NCI-H345 (cell line): Measurements from ENCODE around the gene SLC25A21.
"Not testable (repeated sequence)": the region's sequence is repeated elsewhere in the genome, so short reads cannot be mapped to it uniquely, and the experiment has no call there.

Experiments used
- DNase-seq: peaks from one replicate; lab custom pipeline; 2025; lab: John Stamatoyannopoulos, UW

The SLC25A21 gene

GRCh38 chr14:37172024-37172869, at the start of gene SLC25A21:
Gene SLC25A21 (minus strand): TSS chr14:37172606.
- DNase-seq, result peak; percentile 84

GRCh38 chr14:37221073-37221472, 48.7 kb upstream of the SLC25A21 start:
- no peak for DNase-seq

- no peak for DNase-seq
Observed at GRCh38 chr14:37215345-37215744, 42.9 kb upstream of the SLC25A21 start.

- no peak for DNase-seq
Observed at GRCh38 chr14:37213016-37213415, 40.6 kb upstream of the SLC25A21 start.

GRCh38 chr14:37210448-37210847, 38.0 kb upstream of the SLC25A21 start:
- DNase-seq, result no peak

- not testable (repeated sequence) for DNase-seq
Observed at GRCh38 chr14:37209617-37210016, 37.2 kb upstream of the SLC25A21 start.

GRCh38 chr14:37205623-37206605, 33.5 kb upstream of the SLC25A21 start:
- DNase-seq, result not testable (repeated sequence)

- no peak for DNase-seq
Observed at GRCh38 chr14:37203423-37203822, 31.0 kb upstream of the SLC25A21 start.

GRCh38 chr14:37202812-37203211, 30.4 kb upstream of the SLC25A21 start:
- no peak for DNase-seq

- DNase-seq, result no peak
Observed at GRCh38 chr14:37202265-37202664, 29.9 kb upstream of the SLC25A21 start.

- DNase-seq, result no peak
Observed at GRCh38 chr14:37201724-37202123, 29.3 kb upstream of the SLC25A21 start.

- DNase-seq, result no peak
Observed at GRCh38 chr14:37198907-37199306, 26.5 kb upstream of the SLC25A21 start.

GRCh38 chr14:37198273-37198598, 25.8 kb upstream of the SLC25A21 start:
- peak; percentile 43 for DNase-seq

- DNase-seq, result peak; percentile 89
Observed at GRCh38 chr14:37197421-37198272, 25.2 kb upstream of the SLC25A21 start, which contains the start of gene MIPOL1. Gene MIPOL1 (plus strand): TSS chr14:37197937. CDS start chr14:37247889, 49,952 bp downstream.

GRCh38 chr14:37196604-37197420, 24.4 kb upstream of the SLC25A21 start:
- no peak for DNase-seq

- DNase-seq, result no peak
Observed at GRCh38 chr14:37195327-37195726, 22.9 kb upstream of the SLC25A21 start.

GRCh38 chr14:37194698-37195097, 22.3 kb upstream of the SLC25A21 start:
- DNase-seq, result no peak

GRCh38 chr14:37189733-37190132, 17.3 kb upstream of the SLC25A21 start:
- not testable (repeated sequence) for DNase-seq

- DNase-seq, result not testable (repeated sequence)
Observed at GRCh38 chr14:37187840-37188577, 15.6 kb upstream of the SLC25A21 start.

GRCh38 chr14:37187294-37187693, 14.9 kb upstream of the SLC25A21 start:
- DNase-seq, result no peak
